GM19351 (cell line): ENCODE results near the gene ACSL1.
"Not testable (repeated sequence)": the region's sequence is repeated elsewhere in the genome, so short reads cannot be mapped to it uniquely, and the experiment has no call there.

Experiments
- ATAC-seq: cut with Tn5 transposase; IDR thresholded peaks from one replicate; pipeline ENCODE4 v1.9.1; 2021; ENCODE audit warnings: mild to moderate bottlenecking, moderate library complexity; ENCODE audit not compliant: unreplicated experiment

Gene ACSL1

GRCh38 chr4:184793735-184794355 is 31.9 kb downstream of the ACSL1 start:
- no peak for ATAC-seq

GRCh38 chr4:184792950-184793555 is 32.7 kb downstream of the ACSL1 start:
- no peak for ATAC-seq

GRCh38 chr4:184792334-184792733 is 33.4 kb downstream of the ACSL1 start:
- ATAC-seq = no peak

GRCh38 chr4:184790826-184791225 is 34.9 kb downstream of the ACSL1 start:
- ATAC-seq = no peak

- no peak for ATAC-seq
These were observed 37.8 kb downstream of the ACSL1 start for GRCh38 chr4:184787766-184788503.

GRCh38 chr4:184785813-184786212 is 40.0 kb downstream of the ACSL1 start:
- no peak for ATAC-seq

GRCh38 chr4:184784628-184785257 is 41.0 kb downstream of the ACSL1 start:
- ATAC-seq = no peak

GRCh38 chr4:184782731-184783373 is 42.9 kb downstream of the ACSL1 start:
- no peak for ATAC-seq

- ATAC-seq = not testable (repeated sequence)
These were observed 46.6 kb downstream of the ACSL1 start for GRCh38 chr4:184779160-184779559.

GRCh38 chr4:184778325-184778724 is 47.4 kb downstream of the ACSL1 start:
- ATAC-seq = no peak

- no peak for ATAC-seq
These were observed 48.9 kb downstream of the ACSL1 start for GRCh38 chr4:184776821-184777220.

GRCh38 chr4:184775854-184776555 is 49.8 kb downstream of the ACSL1 start:
- no peak for ATAC-seq

- ATAC-seq = no peak
These were observed 51.6 kb downstream of the ACSL1 start for GRCh38 chr4:184774152-184774551.

GRCh38 chr4:184771416-184771815 is 54.4 kb downstream of the ACSL1 start:
- ATAC-seq = no peak

GRCh38 chr4:184769141-184769765 is 56.5 kb downstream of the ACSL1 start:
- ATAC-seq = no peak

- no peak for ATAC-seq
These were observed 57.5 kb downstream of the ACSL1 start for GRCh38 chr4:184768296-184768695.

- ATAC-seq = no peak
These were observed 59.3 kb downstream of the ACSL1 start for GRCh38 chr4:184766446-184766845.

- no peak for ATAC-seq
These were observed 60.1 kb downstream of the ACSL1 start for GRCh38 chr4:184765473-184766340.

GRCh38 chr4:184764601-184765000 is 61.2 kb downstream of the ACSL1 start:
- ATAC-seq = no peak
